Suprapubic skin (tissue), 4 donors: Measurements from ENCODE around the gene FKBP7.

ENCODE experiments used
- CTCF ChIP-seq, 2 donors: fragments of 200-600 bp in 1 of 2; fragments of 450-650 bp in 1 of 2; sonication (generic) in 1 of 2; IDR thresholded peaks; one replicate each; pipeline ENCODE4 v1.5.1; 2016 to 2019; ENCODE audit warnings: antibody characterized with exemption in 2 of 2, mild to moderate bottlenecking in 1 of 2, moderate library complexity in 1 of 2
- EP300 ChIP-seq: sonication (generic); formaldehyde crosslinking; IDR thresholded peaks from one replicate; pipeline ENCODE4 v1.6.1; 2017; ENCODE audit warnings: antibody characterized with exemption
- POLR2A ChIP-seq, 2 donors: fragments of 450-650 bp; IDR thresholded peaks; one replicate each; pipeline ENCODE4 v1.6.1; 2017; ENCODE audit warnings: antibody characterized with exemption in 2 of 2, mild to moderate bottlenecking in 2 of 2, moderate library complexity in 2 of 2
- POLR2AphosphoS5 ChIP-seq, 3 donors: sonication (generic); formaldehyde crosslinking; IDR thresholded peaks; one replicate each; pipeline ENCODE4 v1.6.1; 2017; ENCODE audit warnings: antibody characterized with exemption in 3 of 3

- TF ChIP-seq POLR2AphosphoS5 (IDR thresholded peaks at IDR 0.05): peak in 1 of 3 donors; percentile 70
- TF ChIP-seq EP300: no peak
- TF ChIP-seq CTCF (IDR thresholded peaks at IDR 0.05): peak; percentile 26 to 65
- peak in 1 of 2 donors; percentile 64 for TF ChIP-seq POLR2A (IDR thresholded peaks at IDR 0.05)
Observed at GRCh38 chr2:178478439-178479274, at the start of gene FKBP7.
